Measurements from ENCODE around the gene PTGDS. TPM values are rescaled to one million over a fixed set of nuclear protein-coding genes. Genes with fewer than 3 reads are reported as not detected.

PTGDS gene
- 4.4 and 4.7 TPM in 2 replicates for polyA plus RNA-seq (2013)

- Histone ChIP-seq H3K27ac (ENCODE audit: low read depth, low read length) (no peak within 1 kb of the TSS), H2BK12ac (ENCODE audit: low read length) (no peak within 1 kb of the TSS), H3K27me3 (ENCODE audit: insufficient read depth, low read length) (no peaks in the 10 kb centered on the region), H3K79me2 (ENCODE audit: control insufficient read depth, insufficient read depth, low read length, poor library complexity) (no peaks in the 10 kb centered on the region), H4K8ac (ENCODE audit: low read depth, low read length) (peak within 1 kb of the TSS; percentile 21), H2BK120ac (ENCODE audit: insufficient read depth, low read length, poor library complexity) (no peak within 1 kb of the TSS), H3K14ac (ENCODE audit: low read length) (no peak within 1 kb of the TSS), H2AK5ac (ENCODE audit: low read length) (no peak within 1 kb of the TSS), H3K9me3 (ENCODE audit: insufficient read depth, low read depth, low read length) (peaks cover 2% of the 10 kb centered on the region), H3K9ac (ENCODE audit: low read length) (no peak within 1 kb of the TSS), H3K4me1 (ENCODE audit: control insufficient read depth in 1 of 2, insufficient read depth in 2 of 2, low read length in 2 of 2) (peaks cover 0 to 2% of the 10 kb centered on the region in 2 experiments), H3K79me1 (ENCODE audit: low read length) (peaks cover 4% of the 10 kb centered on the region), H3K18ac (ENCODE audit: low read length) (no peak within 1 kb of the TSS), H3K4ac (ENCODE audit: low read depth, low read length) (no peak within 1 kb of the TSS), H3K4me3 (ENCODE audit: low read depth, low read length) (peak within 1 kb of the TSS; percentile 46), H2BK5ac (ENCODE audit: low read depth, low read length, poor library complexity) (no peak within 1 kb of the TSS), H3K36me3 (ENCODE audit: control insufficient read depth in 1 of 2, insufficient read depth in 2 of 2, low read length in 2 of 2) (no peaks in the 10 kb centered on the region), H4K12ac (ENCODE audit: low read depth, low read length) (no peak within 1 kb of the TSS), H3K4me2 (ENCODE audit: low read length) (peak within 1 kb of the TSS; percentile 58), H2AFZ (ENCODE audit: insufficient read depth, low read length, poor library complexity) (peak within 1 kb of the TSS; percentile 23), H4K91ac (ENCODE audit: low read depth, low read length) (no peak within 1 kb of the TSS), H3K23ac (ENCODE audit: low read length) (no peak within 1 kb of the TSS)
- no peak for DNase-seq
- no CpG with 5 or more reads among the region's 10 CpGs for WGBS (ENCODE audit: extremely low coverage, insufficient coverage, insufficient read length)
Measured at GRCh38 chr9:136977223-136977622, at the start of gene PTGDS. Gene PTGDS (plus strand): TSS chr9:136977504. CDS start chr9:136977579, 75 bp downstream.

GRCh38 chr9:136928591-136928990 lies 48.7 kb upstream of the PTGDS start:
- Histone ChIP-seq H3K27me3 (ENCODE audit: insufficient read depth, low read length) (no peaks in the 10 kb centered on the region), H4K91ac (ENCODE audit: low read depth, low read length) (peak overlapping the region; percentile 41), H2BK12ac (ENCODE audit: low read length) (no peak overlapping the region), H3K23ac (ENCODE audit: low read length) (no peak overlapping the region), H3K4me1 (ENCODE audit: control insufficient read depth in 1 of 2, insufficient read depth in 2 of 2, low read length in 2 of 2) (peaks cover 8 to 14% of the 10 kb centered on the region in 2 experiments), H3K36me3 (ENCODE audit: control insufficient read depth in 1 of 2, insufficient read depth in 2 of 2, low read length in 2 of 2) (peaks cover 35 to 48% of the 10 kb centered on the region in 2 experiments), H3K4me2 (ENCODE audit: low read length) (no peak overlapping the region), H2AFZ (ENCODE audit: insufficient read depth, low read length, poor library complexity) (no peak overlapping the region), H3K79me2 (ENCODE audit: control insufficient read depth, insufficient read depth, low read length, poor library complexity) (no peaks in the 10 kb centered on the region), H3K9me3 (ENCODE audit: insufficient read depth, low read depth, low read length) (no peaks in the 10 kb centered on the region), H3K79me1 (ENCODE audit: low read length) (peaks cover 5% of the 10 kb centered on the region), H2AK5ac (ENCODE audit: low read length) (no peak overlapping the region), H3K27ac (ENCODE audit: low read depth, low read length) (no peak overlapping the region), H2BK5ac (ENCODE audit: low read depth, low read length, poor library complexity) (peak overlapping the region; percentile 14), H3K14ac (ENCODE audit: low read length) (no peak overlapping the region), H3K4ac (ENCODE audit: low read depth, low read length) (no peak overlapping the region), H3K9ac (ENCODE audit: low read length) (no peak overlapping the region), H4K12ac (ENCODE audit: low read depth, low read length) (no peak overlapping the region), H4K8ac (ENCODE audit: low read depth, low read length) (no peak overlapping the region), H3K18ac (ENCODE audit: low read length) (no peak overlapping the region), H3K4me3 (ENCODE audit: low read depth, low read length) (no peak overlapping the region), H2BK120ac (ENCODE audit: insufficient read depth, low read length, poor library complexity) (no peak overlapping the region)
- WGBS (ENCODE audit: extremely low coverage, insufficient coverage, insufficient read length) = no CpG with 5 or more reads among the region's 9 CpGs
- DNase-seq = no peak

GRCh38 chr9:136930014-136930413 lies 47.3 kb upstream of the PTGDS start:
- no peak overlapping the region for H4K91ac ChIP-seq (ENCODE audit: low read depth, low read length)
- no peak overlapping the region for H4K8ac ChIP-seq (ENCODE audit: low read depth, low read length)
- no peak overlapping the region for H3K23ac ChIP-seq (ENCODE audit: low read length)
- no peak overlapping the region for H3K14ac ChIP-seq (ENCODE audit: low read length)
- peaks cover 8 to 13% of the 10 kb centered on the region in 2 experiments for H3K4me1 ChIP-seq (ENCODE audit: control insufficient read depth in 1 of 2, insufficient read depth in 2 of 2, low read length in 2 of 2)
- H3K18ac ChIP-seq (ENCODE audit: low read length) = no peak overlapping the region
- no peak overlapping the region for H3K4ac ChIP-seq (ENCODE audit: low read depth, low read length)
- H3K4me3 ChIP-seq (ENCODE audit: low read depth, low read length) = no peak overlapping the region
- H3K9ac ChIP-seq (ENCODE audit: low read length) = no peak overlapping the region
- H4K12ac ChIP-seq (ENCODE audit: low read depth, low read length) = no peak overlapping the region
- WGBS (ENCODE audit: extremely low coverage, insufficient coverage, insufficient read length) = no CpG with 5 or more reads among the region's 4 CpGs
- H2AFZ ChIP-seq (ENCODE audit: insufficient read depth, low read length, poor library complexity) = no peak overlapping the region
- peaks cover 5% of the 10 kb centered on the region for H3K79me1 ChIP-seq (ENCODE audit: low read length)
- no peak overlapping the region for H2BK120ac ChIP-seq (ENCODE audit: insufficient read depth, low read length, poor library complexity)
- DNase-seq = no peak
- no peaks in the 10 kb centered on the region for H3K79me2 ChIP-seq (ENCODE audit: control insufficient read depth, insufficient read depth, low read length, poor library complexity)
- H3K9me3 ChIP-seq (ENCODE audit: insufficient read depth, low read depth, low read length) = no peaks in the 10 kb centered on the region
- H2BK5ac ChIP-seq (ENCODE audit: low read depth, low read length, poor library complexity) = no peak overlapping the region
- H2AK5ac ChIP-seq (ENCODE audit: low read length) = no peak overlapping the region
- no peak overlapping the region for H3K27ac ChIP-seq (ENCODE audit: low read depth, low read length)
- H3K36me3 ChIP-seq (ENCODE audit: control insufficient read depth in 1 of 2, insufficient read depth in 2 of 2, low read length in 2 of 2) = peaks cover 32 to 42% of the 10 kb centered on the region in 2 experiments
- H3K4me2 ChIP-seq (ENCODE audit: low read length) = no peak overlapping the region
- H3K27me3 ChIP-seq (ENCODE audit: insufficient read depth, low read length) = no peaks in the 10 kb centered on the region
- no peak overlapping the region for H2BK12ac ChIP-seq (ENCODE audit: low read length)

GRCh38 chr9:136931611-136932130 lies 45.6 kb upstream of the PTGDS start:
- no peak for DNase-seq
- no peak overlapping the region for H3K9ac ChIP-seq (ENCODE audit: low read length)
- H3K36me3 ChIP-seq (ENCODE audit: control insufficient read depth in 1 of 2, insufficient read depth in 2 of 2, low read length in 2 of 2) = peaks cover 19 to 28% of the 10 kb centered on the region in 2 experiments
- H3K9me3 ChIP-seq (ENCODE audit: insufficient read depth, low read depth, low read length) = no peaks in the 10 kb centered on the region
- no peak overlapping the region for H3K4me3 ChIP-seq (ENCODE audit: low read depth, low read length)
- no peak overlapping the region for H2AK5ac ChIP-seq (ENCODE audit: low read length)
- H3K4me1 ChIP-seq (ENCODE audit: control insufficient read depth in 1 of 2, insufficient read depth in 2 of 2, low read length in 2 of 2) = peaks cover 0 to 4% of the 10 kb centered on the region in 2 experiments
- H3K79me1 ChIP-seq (ENCODE audit: low read length) = no peaks in the 10 kb centered on the region
- no peak overlapping the region for H3K18ac ChIP-seq (ENCODE audit: low read length)
- H3K27ac ChIP-seq (ENCODE audit: low read depth, low read length) = no peak overlapping the region
- H2AFZ ChIP-seq (ENCODE audit: insufficient read depth, low read length, poor library complexity) = no peak overlapping the region
- no peak overlapping the region for H4K91ac ChIP-seq (ENCODE audit: low read depth, low read length)
- H3K4ac ChIP-seq (ENCODE audit: low read depth, low read length) = no peak overlapping the region
- H3K79me2 ChIP-seq (ENCODE audit: control insufficient read depth, insufficient read depth, low read length, poor library complexity) = no peaks in the 10 kb centered on the region
- H2BK120ac ChIP-seq (ENCODE audit: insufficient read depth, low read length, poor library complexity) = no peak overlapping the region
- no peak overlapping the region for H2BK12ac ChIP-seq (ENCODE audit: low read length)
- no peak overlapping the region for H3K4me2 ChIP-seq (ENCODE audit: low read length)
- no peak overlapping the region for H2BK5ac ChIP-seq (ENCODE audit: low read depth, low read length, poor library complexity)
- H4K8ac ChIP-seq (ENCODE audit: low read depth, low read length) = no peak overlapping the region
- H3K14ac ChIP-seq (ENCODE audit: low read length) = no peak overlapping the region
- no peaks in the 10 kb centered on the region for H3K27me3 ChIP-seq (ENCODE audit: insufficient read depth, low read length)
- H3K23ac ChIP-seq (ENCODE audit: low read length) = no peak overlapping the region
- H4K12ac ChIP-seq (ENCODE audit: low read depth, low read length) = no peak overlapping the region
- WGBS (ENCODE audit: extremely low coverage, insufficient coverage, insufficient read length) = no CpG with 5 or more reads among the region's 2 CpGs
